Hepatocyte (in vitro differentiated cells): Measurements from ENCODE around the gene RNF217. TPM values are rescaled to one million over a fixed set of nuclear protein-coding genes. Genes with fewer than 3 reads are reported as not detected.

ENCODE experiments used
- DNase-seq: peaks from one replicate; pipeline ENCODE4 v3.0.0-alpha.2; 2016; ENCODE audit warnings: low spot score
- H2AFZ ChIP-seq: fragments of 200-600 bp; sonication (generic); 2 replicates; pipeline ENCODE4 v1.6.0; 2016; ENCODE audit warnings: antibody characterized with exemption, mild to moderate bottlenecking
- H3K27ac ChIP-seq: fragments of 200-600 bp; sonication (generic); 2 replicates; pipeline ENCODE4 v1.5.1; 2016; ENCODE audit warnings: mild to moderate bottlenecking
- H3K27me3 ChIP-seq: fragments of 200-600 bp; sonication (generic); 2 replicates; pipeline ENCODE4 v1.6.1; 2016
- H3K36me3 ChIP-seq: fragments of 200-600 bp; sonication (generic); replicated peaks from 2 replicates; pipeline ENCODE4 v1.5.1; 2016; ENCODE audit warnings: low read depth; ENCODE audit not compliant: insufficient read depth
- H3K4me1 ChIP-seq: fragments of 200-600 bp; sonication (generic); 2 replicates; pipeline ENCODE4 v1.5.1; 2016; ENCODE audit warnings: mild to moderate bottlenecking, moderate library complexity; ENCODE audit not compliant: insufficient read depth
- H3K4me2 ChIP-seq: fragments of 200-600 bp; sonication (generic); 2 replicates; pipeline ENCODE4 v1.6.0; 2016
- H3K4me3 ChIP-seq: fragments of 200-600 bp; sonication (generic); 2 replicates; pipeline ENCODE4 v1.5.1; 2016; ENCODE audit warnings: mild to moderate bottlenecking
- H3K79me2 ChIP-seq: fragments of 200-600 bp; sonication (generic); 2 replicates; pipeline ENCODE4 v1.6.0; 2017; ENCODE audit warnings: mild to moderate bottlenecking
- H3K9me2 ChIP-seq: fragments of 200-600 bp; sonication (generic); replicated peaks from 2 replicates; pipeline ENCODE4 v1.6.0; 2017; ENCODE audit warnings: mild to moderate bottlenecking; ENCODE audit not compliant: insufficient read depth
- H3K9me3 ChIP-seq: fragments of 200-600 bp; sonication (generic); 2 replicates; pipeline ENCODE4 v1.5.1; 2016; ENCODE audit warnings: low read depth, mild to moderate bottlenecking
- H4K20me1 ChIP-seq: fragments of 200-600 bp; sonication (generic); 2 replicates; pipeline ENCODE4 v1.6.0; 2016; ENCODE audit warnings: mild to moderate bottlenecking; ENCODE audit not compliant: insufficient read depth, poor library complexity, severe bottlenecking
- EZH2 ChIP-seq: fragments of 200-600 bp; sonication (generic); IDR thresholded peaks from 2 replicates; pipeline ENCODE4 v1.6.1; 2016; ENCODE audit warnings: antibody characterized with exemption, mild to moderate bottlenecking, borderline replicate concordance
- EZH2phosphoT487 ChIP-seq: fragments of 200-600 bp; sonication (generic); IDR thresholded peaks from one replicate; pipeline ENCODE4 v1.6.1; 2018; ENCODE audit warnings: antibody characterized with exemption, mild to moderate bottlenecking, low read depth, moderate library complexity; ENCODE audit not compliant: unreplicated experiment, severe bottlenecking
- WGBS: methylation state at CpG from one replicate; pipeline ENCODE4 v1.1.6; 2016; ENCODE audit warnings: low lambda C conversion rate; ENCODE audit errors: missing lambda C conversion rate; 5-methylcytosine and 5-hydroxymethylcytosine counted together
- polyA plus RNA-seq: library from polyadenylated mRNA; unstranded; fragments of >200 nt; fragmentation: Nextera tagmentation; extraction: Ambion mirVana; gene quantifications from 2 replicates; pipeline ENCODE4 v1.2.1, GENCODE V29; 2016
- total RNA-seq: library from RNA; depleted of rRNA; stranded (reverse); fragments of >200 nt; gene quantifications from 2 replicates; pipeline ENCODE4 v1.2.3, GENCODE V29; 2014
- TF ChIP-seq, protein P1 (sequence below): fragments of 200-600 bp; sonication (generic); IDR thresholded peaks from 2 replicates; pipeline ENCODE4 v1.5.1; 2016; ENCODE audit warnings: antibody characterized with exemption, mild to moderate bottlenecking; ENCODE audit not compliant: poor library complexity

RNF217 gene
- total and polyA plus RNA-seq, 2 experiments from 2014 or later = 8.8 to 18.4 TPM

DNA sequence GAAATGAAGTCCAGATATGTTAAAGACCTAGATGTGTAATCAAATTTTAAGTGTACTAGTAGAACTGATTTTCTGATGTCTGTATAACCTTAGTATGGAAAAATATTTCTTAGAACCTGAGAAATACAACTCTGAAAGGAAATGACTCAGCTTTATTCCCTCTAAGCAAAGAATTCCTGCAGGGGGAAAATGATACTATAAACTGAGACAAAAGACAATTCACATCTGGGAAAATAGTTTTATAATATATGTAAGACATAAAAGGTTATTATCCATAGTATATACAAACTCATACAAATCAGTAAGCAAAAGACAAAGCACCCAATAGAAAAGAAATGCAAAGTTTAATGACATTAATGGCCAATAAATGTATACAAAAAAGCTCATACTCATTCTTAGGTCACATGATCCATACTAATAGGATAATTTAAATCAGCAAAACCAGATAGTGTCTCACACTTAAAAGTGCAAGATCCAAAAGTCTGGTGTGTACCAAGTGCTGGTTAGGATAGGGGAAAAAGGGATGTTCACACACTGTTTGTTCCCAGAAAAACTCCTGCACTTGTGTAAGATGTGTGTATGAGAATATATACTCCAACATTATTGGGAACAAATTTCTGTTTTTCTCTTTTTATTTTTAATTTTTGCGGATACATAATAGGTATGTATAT lies 22.6 kb downstream of the RNF217 start:
- no peaks in the 10 kb centered on the region for H3K36me3 ChIP-seq
- H3K27me3 ChIP-seq = no peaks in the 10 kb centered on the region
- no peaks in the 10 kb centered on the region for H4K20me1 ChIP-seq
- H3K4me3 ChIP-seq = no peak overlapping the region
- H3K4me1 ChIP-seq = peaks cover 6% of the 10 kb centered on the region
- no peak for TF ChIP-seq EZH2phosphoT487
- no peak for TF ChIP-seq EZH2
- TF ChIP-seq, protein P1, sequence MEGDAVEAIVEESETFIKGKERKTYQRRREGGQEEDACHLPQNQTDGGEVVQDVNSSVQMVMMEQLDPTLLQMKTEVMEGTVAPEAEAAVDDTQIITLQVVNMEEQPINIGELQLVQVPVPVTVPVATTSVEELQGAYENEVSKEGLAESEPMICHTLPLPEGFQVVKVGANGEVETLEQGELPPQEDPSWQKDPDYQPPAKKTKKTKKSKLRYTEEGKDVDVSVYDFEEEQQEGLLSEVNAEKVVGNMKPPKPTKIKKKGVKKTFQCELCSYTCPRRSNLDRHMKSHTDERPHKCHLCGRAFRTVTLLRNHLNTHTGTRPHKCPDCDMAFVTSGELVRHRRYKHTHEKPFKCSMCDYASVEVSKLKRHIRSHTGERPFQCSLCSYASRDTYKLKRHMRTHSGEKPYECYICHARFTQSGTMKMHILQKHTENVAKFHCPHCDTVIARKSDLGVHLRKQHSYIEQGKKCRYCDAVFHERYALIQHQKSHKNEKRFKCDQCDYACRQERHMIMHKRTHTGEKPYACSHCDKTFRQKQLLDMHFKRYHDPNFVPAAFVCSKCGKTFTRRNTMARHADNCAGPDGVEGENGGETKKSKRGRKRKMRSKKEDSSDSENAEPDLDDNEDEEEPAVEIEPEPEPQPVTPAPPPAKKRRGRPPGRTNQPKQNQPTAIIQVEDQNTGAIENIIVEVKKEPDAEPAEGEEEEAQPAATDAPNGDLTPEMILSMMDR = no peak
- no peak for DNase-seq
- 90% methylated on average over 1 of the region's 1 CpG for WGBS
- H3K9me2 ChIP-seq = no peaks in the 10 kb centered on the region
- H3K4me2 ChIP-seq = no peak overlapping the region
- peaks cover 39% of the 10 kb centered on the region for H3K79me2 ChIP-seq
- H2AFZ ChIP-seq = no peak overlapping the region
- H3K9me3 ChIP-seq = no peaks in the 10 kb centered on the region
- H3K27ac ChIP-seq = no peak overlapping the region

DNA sequence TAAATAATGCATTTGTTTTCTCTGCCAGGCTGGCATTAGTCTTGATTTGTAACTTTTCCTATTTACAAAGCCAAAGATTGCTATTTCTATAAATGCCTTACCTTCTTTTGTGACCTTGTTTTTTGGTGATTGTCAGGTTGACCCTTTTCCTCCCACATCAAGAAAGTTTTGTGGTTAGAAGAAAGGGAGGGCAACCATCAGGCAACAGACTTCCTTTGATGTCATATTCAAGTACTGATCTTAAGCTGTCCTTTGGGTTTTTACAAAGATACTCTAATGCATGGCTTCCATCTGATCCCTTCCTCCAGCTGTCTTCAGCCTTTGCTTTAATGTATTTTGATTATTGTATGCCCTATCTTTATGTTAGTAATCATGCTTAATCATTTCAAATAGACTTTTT lies 23.9 kb downstream of the RNF217 start:
- Histone ChIP-seq H3K36me3 (no peaks in the 10 kb centered on the region), H3K9me2 (no peaks in the 10 kb centered on the region), H3K4me2 (no peak overlapping the region), H2AFZ (no peak overlapping the region), H3K4me1 (peaks cover 2% of the 10 kb centered on the region), H4K20me1 (no peaks in the 10 kb centered on the region), H3K27ac (no peak overlapping the region), H3K79me2 (peaks cover 33% of the 10 kb centered on the region), H3K4me3 (no peak overlapping the region), H3K27me3 (no peaks in the 10 kb centered on the region), H3K9me3 (no peaks in the 10 kb centered on the region)
- no peak for DNase-seq
- no peak for TF ChIP-seq EZH2phosphoT487

DNA sequence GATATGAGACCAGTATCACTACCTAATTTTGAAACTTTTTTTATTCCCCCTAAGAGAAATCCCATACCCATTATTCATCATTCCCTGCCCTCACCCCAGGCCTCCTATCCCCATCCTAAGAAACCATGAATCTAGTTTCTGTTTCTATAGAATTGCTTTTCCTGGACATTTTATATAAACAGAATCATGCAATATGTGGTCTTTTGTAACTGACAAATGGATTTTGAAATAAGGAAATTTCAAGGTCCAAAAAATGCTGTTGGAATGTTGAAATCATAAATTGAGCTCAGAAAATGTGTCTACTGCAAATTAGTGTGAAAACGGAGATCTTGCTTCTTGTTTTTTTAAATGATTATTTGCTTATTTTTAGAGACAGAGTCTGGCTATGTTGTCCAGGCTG lies 25.1 kb downstream of the RNF217 start:
- Histone ChIP-seq H2AFZ (no peak overlapping the region), H3K27me3 (no peaks in the 10 kb centered on the region), H3K27ac (no peak overlapping the region), H3K4me2 (no peak overlapping the region), H3K4me3 (no peak overlapping the region), H3K4me1 (no peaks in the 10 kb centered on the region), H3K36me3 (no peaks in the 10 kb centered on the region), H4K20me1 (no peaks in the 10 kb centered on the region), H3K9me3 (no peaks in the 10 kb centered on the region), H3K9me2 (no peaks in the 10 kb centered on the region), H3K79me2 (peaks cover 35% of the 10 kb centered on the region)
- no peak for DNase-seq
- WGBS = 100% methylated on average over 1 of the region's 1 CpG
- TF ChIP-seq EZH2phosphoT487 (no peak), EZH2 (no peak)
- TF ChIP-seq, protein P1 = no peak

DNA sequence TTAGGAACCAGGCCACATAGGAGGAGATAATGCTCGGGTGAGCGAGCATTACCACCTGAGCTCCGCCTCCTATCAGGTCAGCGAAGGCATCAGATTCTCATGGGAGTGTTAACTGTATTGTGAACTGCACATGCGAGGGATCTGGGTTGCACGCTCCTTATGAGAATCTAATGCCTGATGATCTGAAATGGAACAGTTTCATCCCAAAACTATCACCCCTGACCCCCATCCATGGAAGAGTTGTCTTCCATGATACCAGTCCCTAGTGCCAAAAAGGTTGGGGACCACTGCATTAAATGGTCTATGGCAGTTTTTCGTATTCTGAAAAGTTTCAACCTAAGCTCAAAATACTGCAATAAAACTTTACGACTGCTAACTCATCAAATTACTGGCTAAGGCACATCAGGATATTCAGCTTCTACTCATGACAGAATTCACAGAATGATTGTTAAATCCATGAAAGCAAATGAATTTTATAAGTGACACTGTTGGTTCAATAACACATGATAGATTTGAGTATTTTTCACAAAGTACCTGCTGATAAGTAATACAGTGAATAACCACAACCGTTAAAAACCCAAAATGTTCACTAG lies 25.9 kb downstream of the RNF217 start:
- H3K79me2 ChIP-seq = peaks cover 32% of the 10 kb centered on the region
- H2AFZ ChIP-seq = no peak overlapping the region
- TF ChIP-seq EZH2 = no peak
- TF ChIP-seq, protein P1 = no peak
- no peak for TF ChIP-seq EZH2phosphoT487
- H3K36me3 ChIP-seq = no peaks in the 10 kb centered on the region
- no peak for DNase-seq
- no peaks in the 10 kb centered on the region for H4K20me1 ChIP-seq
- H3K27ac ChIP-seq = no peak overlapping the region
- H3K27me3 ChIP-seq = no peaks in the 10 kb centered on the region
- no peaks in the 10 kb centered on the region for H3K4me1 ChIP-seq
- no peaks in the 10 kb centered on the region for H3K9me2 ChIP-seq
- 89% methylated on average over 9 of the region's 9 CpGs for WGBS
- no peaks in the 10 kb centered on the region for H3K9me3 ChIP-seq
- no peak overlapping the region for H3K4me3 ChIP-seq
- H3K4me2 ChIP-seq = no peak overlapping the region
